Measurements from ENCODE around the gene GNB1.

The GNB1 gene

GRCh38 chr1:1910033-1910465, 19.2 kb upstream of the GNB1 start:
- DNase-seq = peak; percentile 16

- DNase-seq = no peak
Observed at GRCh38 chr1:1908506-1908791, 17.6 kb upstream of the GNB1 start.

GRCh38 chr1:1907098-1907736, 16.3 kb upstream of the GNB1 start:
- peak; percentile 62 for DNase-seq

- DNase-seq = peak; percentile 89
Observed at GRCh38 chr1:1906185-1907097, 15.6 kb upstream of the GNB1 start.

- DNase-seq = no peak
Observed at GRCh38 chr1:1903224-1903623, 12.3 kb upstream of the GNB1 start.

GRCh38 chr1:1901641-1902294, 10.9 kb upstream of the GNB1 start:
- DNase-seq = peak; percentile 17

GRCh38 chr1:1900883-1901640, 10.2 kb upstream of the GNB1 start:
- DNase-seq = no peak

- no peak for DNase-seq
Observed at GRCh38 chr1:1899967-1900327, 9.1 kb upstream of the GNB1 start.

- no peak for DNase-seq
Observed at GRCh38 chr1:1899266-1899966, 8.5 kb upstream of the GNB1 start.

GRCh38 chr1:1898246-1898933, 7.5 kb upstream of the GNB1 start:
- DNase-seq = no peak

GRCh38 chr1:1895456-1896336, 4.8 kb upstream of the GNB1 start:
- peak; percentile 32 for DNase-seq

- DNase-seq = no peak
Observed at GRCh38 chr1:1895060-1895418, 4.2 kb upstream of the GNB1 start.

- no peak for DNase-seq
Observed at GRCh38 chr1:1894354-1895059, 3.6 kb upstream of the GNB1 start.

GRCh38 chr1:1893997-1894353, 3.1 kb upstream of the GNB1 start:
- no peak for DNase-seq

GRCh38 chr1:1893291-1893985, 2.6 kb upstream of the GNB1 start:
- no peak for DNase-seq

- DNase-seq = no peak
Observed at GRCh38 chr1:1892763-1893120, 1.9 kb upstream of the GNB1 start.

GRCh38 chr1:1892079-1892762, 1.3 kb upstream of the GNB1 start:
- DNase-seq = no peak

GRCh38 chr1:1891349-1892078, 627 bp upstream of the GNB1 start:
- peak; percentile 74 for DNase-seq

Data from femur (tissue), 1 donor.